Measurements from ENCODE around the gene ANTKMT. TPM values are rescaled to one million over a fixed set of nuclear protein-coding genes. Genes with fewer than 3 reads are reported as not detected.

Gene ANTKMT
- total RNA-seq, 1 donor from 2014 or later: 37.1 TPM

DNA sequence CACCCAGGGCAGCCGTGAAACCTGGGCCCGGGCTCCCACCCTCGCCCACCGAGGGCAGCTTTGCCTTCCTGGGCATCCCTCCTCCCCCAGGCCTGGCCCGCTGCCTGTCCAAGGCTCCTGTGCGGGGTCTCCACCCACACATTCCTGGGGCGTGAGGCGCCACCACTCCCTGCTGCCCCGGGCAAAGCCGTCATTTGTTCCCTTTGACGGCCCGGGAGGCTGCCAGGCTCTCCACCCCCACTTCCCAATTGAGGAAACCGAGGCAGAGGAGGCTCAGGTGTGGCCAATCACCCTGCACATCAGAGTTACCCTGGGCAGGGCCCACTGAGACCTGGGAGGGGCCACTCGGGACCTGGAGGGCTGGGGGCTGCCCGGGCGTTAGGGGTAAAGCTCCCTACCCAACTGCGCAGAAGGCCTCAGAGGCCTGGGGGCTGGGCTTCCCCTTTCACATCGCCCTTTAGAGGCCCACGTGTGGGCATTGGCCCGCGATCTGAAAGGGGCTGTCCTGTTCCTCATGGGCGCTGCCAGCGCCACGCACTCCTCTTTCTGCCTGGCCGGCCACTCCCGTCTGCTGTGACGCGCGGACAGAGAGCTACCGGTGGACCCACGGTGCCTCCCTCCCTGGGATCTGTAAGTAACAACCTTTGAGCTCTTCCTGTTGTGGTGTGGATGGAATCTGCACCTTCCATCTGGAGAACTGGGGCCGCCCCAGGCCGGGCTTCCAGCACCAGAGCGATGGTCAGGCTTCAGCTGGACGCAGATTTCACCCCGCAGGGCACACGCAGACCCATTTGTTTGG lies 39.8 kb downstream of the ANTKMT start, which contains the start of gene MSLN:
MSLN (plus strand) TSS at position 190 of the 799 bp plus-strand sequence. CDS start 1,947 bp downstream, outside the sequence.
- no peak for ATAC-seq
- DNase-seq (ENCODE audit: low spot score): no peak

DNA sequence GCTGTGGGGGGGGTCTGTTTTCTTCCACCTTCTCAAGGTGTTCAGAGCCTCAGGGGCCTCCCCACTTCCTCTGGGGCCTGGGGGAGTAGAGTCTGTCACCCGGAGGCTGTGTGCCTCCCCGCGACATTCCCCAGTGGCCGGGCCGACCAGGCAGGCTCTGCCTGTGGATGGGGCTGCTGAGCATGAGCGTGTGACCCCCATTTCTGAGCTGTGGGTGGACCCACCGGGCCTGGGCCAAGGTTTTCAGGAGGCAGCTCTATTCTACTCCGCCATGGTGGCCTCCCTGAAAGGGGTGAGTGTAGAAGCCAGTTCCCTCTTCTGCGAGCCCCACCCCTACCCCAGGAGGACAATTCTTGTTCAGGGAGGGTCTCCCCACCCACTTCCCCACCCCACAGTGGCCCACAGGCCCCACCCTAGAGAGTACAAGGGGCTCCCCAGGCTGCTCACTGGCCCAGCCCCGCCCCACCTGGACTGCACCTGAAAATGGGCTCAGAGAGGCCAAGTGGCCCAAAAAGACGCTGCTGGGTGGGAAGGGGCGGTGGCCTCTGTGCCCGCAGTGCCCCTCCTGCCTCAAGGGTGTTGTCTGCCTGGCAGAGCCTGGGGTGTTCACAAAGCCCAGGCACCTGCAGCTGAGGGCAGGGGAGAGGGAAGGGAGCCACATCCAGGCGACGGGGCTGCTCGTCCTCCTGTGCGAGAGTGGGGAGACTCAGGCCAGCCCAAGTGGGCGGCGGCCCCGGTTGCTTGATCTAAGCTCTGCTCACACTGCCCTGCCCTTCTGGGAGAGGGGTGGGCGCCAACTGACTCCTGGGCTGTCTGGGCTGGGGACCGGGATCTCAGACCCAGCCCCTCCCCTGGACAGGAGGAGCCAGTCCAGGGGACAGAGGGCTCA lies 40.9 kb downstream of the ANTKMT start:
- DNase-seq (ENCODE audit: low spot score): no peak
- ATAC-seq: no peak

DNA sequence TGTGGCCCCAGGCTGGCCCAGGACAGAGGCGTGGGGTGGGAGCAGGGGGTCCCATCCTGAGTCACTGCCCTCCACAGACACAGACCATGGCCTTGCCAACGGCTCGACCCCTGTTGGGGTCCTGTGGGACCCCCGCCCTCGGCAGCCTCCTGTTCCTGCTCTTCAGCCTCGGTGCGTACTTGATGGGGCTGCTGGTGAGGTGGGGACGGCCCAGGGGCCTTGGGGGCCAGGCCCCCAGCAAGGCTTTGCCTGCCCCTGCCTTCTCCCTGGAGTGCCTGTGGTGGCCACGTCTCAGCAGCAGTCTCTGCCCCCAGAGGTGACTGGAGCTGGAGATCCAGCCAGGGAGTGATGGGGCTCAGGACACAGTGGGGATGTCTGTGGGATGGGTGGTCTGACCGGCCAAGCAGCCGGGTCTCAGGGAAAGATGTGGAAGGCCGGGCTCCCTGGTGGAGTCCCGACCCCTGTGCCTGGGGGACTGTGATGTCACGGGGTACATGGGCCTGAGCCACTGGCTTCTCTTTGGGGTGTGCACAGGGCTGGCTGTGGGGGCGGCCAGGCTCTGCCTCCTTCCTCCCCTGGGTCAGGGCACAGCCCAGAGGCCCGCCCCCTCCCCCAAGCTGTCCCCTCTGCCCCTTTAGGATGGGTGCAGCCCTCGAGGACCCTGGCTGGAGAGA lies 41.8 kb downstream of the ANTKMT start:
- DNase-seq (ENCODE audit: low spot score): no peak
- ATAC-seq: no peak

DNA sequence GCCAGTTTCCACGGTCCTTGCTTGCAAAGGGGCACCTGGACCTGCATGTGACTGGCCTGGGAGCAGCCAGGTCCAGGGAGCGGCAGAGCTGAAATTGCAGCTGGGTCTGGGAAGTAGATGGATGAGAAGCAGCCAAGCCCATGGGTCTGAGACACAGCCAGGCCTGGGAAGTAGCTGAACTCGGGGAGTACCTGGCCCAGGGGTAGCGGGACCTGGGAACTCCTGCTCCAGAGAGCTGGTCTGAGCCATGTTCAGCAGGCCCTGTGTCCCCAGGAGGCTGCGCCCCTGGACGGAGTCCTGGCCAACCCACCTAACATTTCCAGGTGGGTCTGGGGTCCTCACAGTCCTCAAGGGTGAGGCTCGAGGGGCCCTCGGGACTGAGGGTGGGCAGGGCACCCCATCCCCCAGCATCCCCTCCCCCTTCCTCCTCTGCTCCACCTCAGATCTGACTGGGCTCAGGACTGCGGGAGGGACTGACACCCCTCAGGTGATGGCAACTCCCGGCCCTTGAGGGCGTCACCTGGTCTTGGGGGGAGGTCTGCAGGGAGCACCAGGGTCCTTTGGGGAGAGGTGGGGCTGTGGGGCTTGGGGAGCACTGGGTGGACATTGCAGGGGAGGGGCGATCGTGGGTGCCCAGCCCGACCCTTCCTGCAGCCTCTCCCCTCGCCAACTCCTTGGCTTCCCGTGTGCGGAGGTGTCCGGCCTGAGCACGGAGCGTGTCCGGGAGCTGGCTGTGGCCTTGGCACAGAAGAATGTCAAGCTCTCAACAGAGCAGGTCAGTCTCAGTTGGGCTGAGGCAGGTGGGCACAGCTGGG lies 42.6 kb downstream of the ANTKMT start:
- no peak for ATAC-seq
- DNase-seq (ENCODE audit: low spot score): no peak

DNA sequence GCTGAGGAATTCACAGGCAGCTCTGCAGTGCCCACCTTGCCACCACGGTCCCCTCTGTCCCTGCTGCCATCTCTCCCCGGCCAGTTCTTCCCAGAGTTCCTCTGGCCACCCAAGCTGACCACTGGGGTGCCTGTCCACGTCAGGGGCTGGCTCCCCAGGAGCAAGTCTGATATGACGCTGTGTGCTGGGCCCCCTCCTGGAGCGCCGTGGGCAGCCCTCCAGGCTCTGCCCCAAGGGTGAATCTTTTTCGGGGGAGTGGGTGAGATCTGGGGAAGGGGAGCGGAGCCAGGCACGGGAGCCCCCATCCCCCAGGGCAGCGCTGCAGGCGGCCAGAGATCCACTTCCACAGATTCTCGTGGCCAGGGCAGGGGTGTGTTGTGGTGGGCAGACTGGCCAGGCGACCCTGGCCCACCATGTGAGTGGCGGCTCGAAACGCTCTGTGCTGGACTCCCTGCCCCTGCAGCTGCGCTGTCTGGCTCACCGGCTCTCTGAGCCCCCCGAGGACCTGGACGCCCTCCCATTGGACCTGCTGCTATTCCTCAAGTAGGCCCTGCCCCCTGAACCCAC lies 43.3 kb downstream of the ANTKMT start:
- DNase-seq (ENCODE audit: low spot score): no peak
- ATAC-seq: no peak

DNA sequence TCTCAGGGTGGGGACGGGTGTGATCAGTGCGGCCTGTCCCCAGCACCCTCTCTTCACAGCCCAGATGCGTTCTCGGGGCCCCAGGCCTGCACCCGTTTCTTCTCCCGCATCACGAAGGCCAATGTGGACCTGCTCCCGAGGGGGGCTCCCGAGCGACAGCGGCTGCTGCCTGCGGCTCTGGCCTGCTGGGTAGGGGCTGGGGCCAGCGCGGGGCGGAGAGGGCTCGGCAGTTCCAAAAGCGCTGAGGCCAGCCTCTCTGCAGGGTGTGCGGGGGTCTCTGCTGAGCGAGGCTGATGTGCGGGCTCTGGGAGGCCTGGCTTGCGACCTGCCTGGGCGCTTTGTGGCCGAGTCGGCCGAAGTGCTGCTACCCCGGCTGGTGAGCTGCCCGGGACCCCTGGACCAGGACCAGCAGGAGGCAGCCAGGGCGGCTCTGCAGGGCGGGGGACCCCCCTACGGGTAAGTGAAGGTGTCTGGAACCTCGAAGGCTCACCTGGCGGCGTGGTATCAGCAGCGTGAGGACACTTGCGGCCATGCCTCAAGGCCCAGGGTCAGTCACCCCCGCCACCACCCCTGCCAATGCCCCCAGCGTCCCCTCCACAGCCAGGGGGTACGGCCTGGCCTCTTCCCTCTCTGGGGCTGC lies 44.0 kb downstream of the ANTKMT start:
- no peak for ATAC-seq
- no peak for DNase-seq (ENCODE audit: low spot score)

DNA sequence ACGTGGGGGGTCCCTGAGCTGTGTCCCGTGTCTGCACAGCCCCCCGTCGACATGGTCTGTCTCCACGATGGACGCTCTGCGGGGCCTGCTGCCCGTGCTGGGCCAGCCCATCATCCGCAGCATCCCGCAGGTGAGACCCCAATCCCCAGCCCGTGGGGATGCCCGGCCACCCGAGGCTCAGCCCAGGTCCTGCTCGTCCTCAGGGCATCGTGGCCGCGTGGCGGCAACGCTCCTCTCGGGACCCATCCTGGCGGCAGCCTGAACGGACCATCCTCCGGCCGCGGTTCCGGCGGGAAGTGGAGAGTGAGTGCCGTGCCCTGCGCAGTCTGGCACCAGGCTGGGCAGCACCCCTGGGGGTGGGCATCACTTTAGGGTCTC lies 44.5 kb downstream of the ANTKMT start:
- ATAC-seq (no peak), DNase-seq (ENCODE audit: low spot score) (no peak)

DNA sequence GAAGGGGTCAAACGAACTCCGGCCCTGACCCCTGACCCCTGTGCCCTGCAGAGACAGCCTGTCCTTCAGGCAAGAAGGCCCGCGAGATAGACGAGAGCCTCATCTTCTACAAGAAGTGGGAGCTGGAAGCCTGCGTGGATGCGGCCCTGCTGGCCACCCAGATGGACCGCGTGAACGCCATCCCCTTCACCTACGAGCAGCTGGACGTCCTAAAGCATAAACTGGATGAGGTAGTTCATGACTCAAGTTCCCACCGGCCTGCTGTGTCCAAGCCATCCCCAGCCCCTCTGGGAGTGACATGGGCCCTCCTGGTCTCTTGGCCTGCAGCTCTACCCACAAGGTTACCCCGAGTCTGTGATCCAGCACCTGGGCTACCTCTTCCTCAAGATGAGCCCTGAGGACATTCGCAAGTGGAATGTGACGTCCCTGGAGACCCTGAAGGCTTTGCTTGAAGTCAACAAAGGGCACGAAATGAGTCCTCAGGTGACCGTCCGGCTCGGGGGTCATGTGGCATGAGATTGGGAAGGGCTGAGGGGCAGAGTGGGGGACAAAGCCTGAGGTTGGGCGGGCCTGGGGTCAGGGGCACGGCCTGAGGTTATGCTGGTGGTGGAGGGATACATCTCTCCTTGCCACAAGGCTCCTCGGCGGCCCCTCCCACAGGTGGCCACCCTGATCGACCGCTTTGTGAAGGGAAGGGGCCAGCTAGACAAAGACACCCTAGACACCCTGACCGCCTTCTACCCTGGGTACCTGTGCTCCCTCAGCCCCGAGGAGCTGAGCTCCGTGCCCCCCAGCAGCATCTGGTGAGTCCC lies 45.3 kb downstream of the ANTKMT start:
- no peak for DNase-seq (ENCODE audit: low spot score)
- no peak for ATAC-seq

DNA sequence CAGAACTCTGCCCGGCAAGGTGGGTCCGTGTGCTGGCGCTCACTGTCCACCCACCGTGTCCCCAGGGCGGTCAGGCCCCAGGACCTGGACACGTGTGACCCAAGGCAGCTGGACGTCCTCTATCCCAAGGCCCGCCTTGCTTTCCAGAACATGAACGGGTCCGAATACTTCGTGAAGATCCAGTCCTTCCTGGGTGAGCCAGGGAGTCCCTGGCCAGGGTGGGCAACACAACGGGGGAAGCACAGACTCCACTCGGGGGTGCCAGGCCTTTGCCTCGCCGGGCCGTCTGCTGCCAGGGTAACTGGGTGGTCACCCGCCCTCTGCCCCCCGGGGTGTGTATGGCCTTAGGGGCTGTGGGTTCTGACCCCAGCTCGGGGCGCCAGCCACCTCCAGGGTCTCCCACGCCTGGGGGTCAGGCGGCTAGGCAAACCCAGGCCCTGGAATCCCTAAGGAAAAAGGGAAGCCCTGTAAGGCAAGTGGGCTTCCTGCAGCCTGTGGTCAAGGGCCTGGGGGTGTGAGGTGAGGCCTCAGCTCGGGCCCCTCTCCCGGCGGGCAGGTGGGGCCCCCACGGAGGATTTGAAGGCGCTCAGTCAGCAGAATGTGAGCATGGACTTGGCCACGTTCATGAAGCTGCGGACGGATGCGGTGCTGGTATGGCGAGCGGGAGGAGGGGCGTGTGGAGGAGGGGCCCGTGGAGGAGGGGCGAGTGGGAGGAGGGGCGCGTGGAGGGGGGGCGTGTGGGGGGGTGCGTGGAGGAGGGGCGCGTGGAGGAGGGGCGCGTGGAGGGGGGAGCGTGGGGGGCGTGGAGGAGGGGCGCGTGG lies 46.1 kb downstream of the ANTKMT start:
- DNase-seq (ENCODE audit: low spot score) (no peak), ATAC-seq (no peak)

DNA sequence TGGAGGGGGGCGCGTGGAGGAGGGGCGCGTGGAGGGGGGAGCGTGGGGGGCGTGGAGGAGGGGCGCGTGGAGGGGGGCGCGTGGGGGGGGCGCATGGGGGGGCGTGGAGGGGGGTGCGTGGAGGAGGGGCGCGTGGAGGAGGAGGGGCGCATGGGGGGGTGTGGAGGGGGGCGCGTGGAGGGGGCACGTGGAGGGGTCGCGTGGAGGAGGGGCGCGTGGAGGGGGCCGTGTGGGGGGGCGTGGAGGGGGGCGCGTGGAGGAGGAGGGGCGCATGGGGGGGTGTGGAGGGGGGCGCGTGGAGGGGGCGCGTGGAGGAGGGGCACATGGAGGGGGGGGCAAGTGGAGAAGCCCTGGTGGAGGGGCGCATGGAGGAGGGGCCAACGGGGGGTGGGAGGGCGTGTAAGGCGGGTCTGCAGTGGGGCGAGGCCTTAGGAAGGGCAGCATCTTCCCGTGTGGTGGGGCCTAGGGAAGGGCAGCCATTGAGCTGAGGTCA lies 46.8 kb downstream of the ANTKMT start:
- ATAC-seq (no peak), DNase-seq (ENCODE audit: low spot score) (no peak)

DNA sequence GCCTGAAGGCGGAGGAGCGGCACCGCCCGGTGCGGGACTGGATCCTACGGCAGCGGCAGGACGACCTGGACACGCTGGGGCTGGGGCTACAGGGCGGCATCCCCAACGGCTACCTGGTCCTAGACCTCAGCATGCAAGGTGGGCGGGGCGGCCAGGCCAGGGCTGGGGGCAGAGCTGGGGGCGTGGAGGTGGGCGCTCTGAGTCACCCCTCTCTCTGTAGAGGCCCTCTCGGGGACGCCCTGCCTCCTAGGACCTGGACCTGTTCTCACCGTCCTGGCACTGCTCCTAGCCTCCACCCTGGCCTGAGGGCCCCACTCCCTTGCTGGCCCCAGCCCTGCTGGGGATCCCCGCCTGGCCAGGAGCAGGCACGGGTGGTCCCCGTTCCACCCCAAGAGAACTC lies 47.5 kb downstream of the ANTKMT start:
- no peak for DNase-seq (ENCODE audit: low spot score)

DNA sequence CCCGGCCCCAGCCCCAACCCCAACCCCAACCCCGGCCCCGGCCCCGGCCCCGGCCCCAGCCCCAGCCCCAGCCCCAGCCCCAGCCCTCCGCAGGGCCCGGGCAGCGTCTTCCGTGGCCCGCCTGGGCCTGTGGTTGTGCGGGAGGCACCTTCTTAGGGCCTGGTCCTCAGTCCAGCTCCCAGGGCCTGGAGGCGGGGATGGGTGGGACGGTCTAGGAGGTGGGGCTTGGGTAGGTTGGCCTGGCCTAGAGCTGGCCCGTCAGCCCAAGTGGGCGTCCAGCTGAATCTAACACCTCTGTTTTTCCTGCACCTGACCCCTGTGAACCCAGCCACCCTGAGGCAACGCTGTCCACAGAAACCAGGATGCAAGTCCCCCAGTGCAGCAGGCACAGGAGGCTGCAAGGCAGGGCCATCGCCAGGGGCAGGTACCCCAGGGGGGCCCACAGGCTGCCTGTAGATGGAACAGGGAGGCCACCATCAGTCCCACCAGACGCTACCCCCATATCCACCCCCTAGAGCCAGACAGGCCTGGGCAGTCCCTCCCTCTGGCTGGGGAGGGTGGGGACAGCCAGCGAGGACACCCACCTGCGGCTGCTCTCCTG lies 48.3 kb downstream of the ANTKMT start:
- ATAC-seq: no peak
- no peak for DNase-seq (ENCODE audit: low spot score)

More for the DNA sequence above, 47.5 kb downstream of the ANTKMT start:
- ATAC-seq: no peak

DNA sequence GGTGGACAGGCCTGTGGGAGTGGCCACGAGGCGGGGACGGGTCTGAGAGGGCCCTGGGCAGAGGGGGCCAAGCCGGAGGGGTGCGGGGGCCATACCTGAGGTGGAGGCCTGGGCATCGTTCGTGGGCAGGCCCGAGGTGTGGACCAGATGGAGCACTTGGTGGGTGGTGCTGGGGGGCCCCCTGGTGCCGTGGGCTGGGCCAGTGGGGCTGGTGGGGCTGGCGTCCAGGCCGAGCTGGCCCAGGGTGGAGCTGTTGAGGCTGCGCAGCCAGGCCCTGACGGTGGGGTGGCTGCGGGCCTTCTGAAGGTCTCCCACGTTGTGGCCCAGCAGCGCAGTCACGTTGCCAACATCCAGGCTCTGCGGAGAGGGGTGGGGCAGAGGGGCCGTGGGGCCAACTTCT lies 49.0 kb downstream of the ANTKMT start:
- no peak for DNase-seq (ENCODE audit: low spot score)
- no peak for ATAC-seq

DNA sequence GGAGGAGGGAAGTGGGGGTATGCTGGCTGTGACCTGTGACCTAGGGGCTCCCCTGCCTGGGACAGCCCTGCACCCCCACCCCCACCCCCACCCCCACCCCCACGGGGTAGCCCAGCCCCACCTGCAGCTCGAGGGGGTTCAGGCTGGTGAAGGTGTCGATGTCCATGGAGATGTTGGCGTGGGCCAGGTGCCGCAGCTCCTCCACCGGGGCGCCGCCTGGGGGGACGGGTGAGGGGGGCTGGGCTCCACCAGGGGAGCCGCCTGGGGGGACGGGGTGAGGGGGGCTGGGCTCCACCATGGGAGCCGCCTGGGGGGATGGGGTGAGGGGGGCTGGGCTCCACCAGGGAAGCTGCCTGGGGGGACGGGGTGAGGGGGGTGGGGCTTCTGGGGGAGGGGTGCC lies 49.5 kb downstream of the ANTKMT start:
- DNase-seq (ENCODE audit: low spot score) (no peak), ATAC-seq (no peak)

Data from left lobe of liver (tissue), 2 donors.